ENCODE data around the gene GSTCD. TPM values are rescaled to one million over a fixed set of nuclear protein-coding genes. Genes with fewer than 3 reads are reported as not detected.

The GSTCD gene
- total RNA-seq: 1 to 10 TPM; 3.4 to 4.4 TPM

- peak; percentile 94 for DNase-seq (ENCODE audit: low spot score)
- Histone ChIP-seq H3K9me3 (no peaks in the 10 kb centered on the region), H3K4me1 (peaks cover 0 to 22% of the 10 kb centered on the region in 2 donors), H3K4me3 (peak within 1 kb of the TSS; percentile 81 to 92), H3K36me3 (no peaks in the 10 kb centered on the region), H3K27ac (peak within 1 kb of the TSS; percentile 80 to 87), H3K27me3 (no peaks in the 10 kb centered on the region)
- TF ChIP-seq CTCF (IDR thresholded peaks at IDR 0.05): no peak
Measured at GRCh38 chr4:105708181-105709080, at the start of gene GSTCD, which contains the start of gene INTS12. Gene GSTCD, plus strand, starts transcription at chr4:105708784. Its CDS starts 8,830 bp downstream, at chr4:105717614. Gene INTS12, minus strand, starts transcription at chr4:105708689. Its CDS starts 8,684 bp downstream, at chr4:105700005.

GRCh38 chr4:105659190-105659589 lies 49.4 kb upstream of the GSTCD start:
- DNase-seq (ENCODE audit: low spot score): no peak
- Histone ChIP-seq H3K4me3 (no peak overlapping the region), H3K9me3 (no peaks in the 10 kb centered on the region), H3K27me3 (no peaks in the 10 kb centered on the region), H3K36me3 (no peaks in the 10 kb centered on the region), H3K4me1 (no peaks in the 10 kb centered on the region), H3K27ac (no peak overlapping the region)
- no peak for TF ChIP-seq CTCF (IDR thresholded peaks at IDR 0.05)

GRCh38 chr4:105661028-105661427 lies 47.6 kb upstream of the GSTCD start:
- no peak for DNase-seq (ENCODE audit: low spot score)
- Histone ChIP-seq H3K4me3 (no peak overlapping the region), H3K4me1 (no peaks in the 10 kb centered on the region), H3K9me3 (no peaks in the 10 kb centered on the region), H3K27me3 (no peaks in the 10 kb centered on the region), H3K27ac (no peak overlapping the region), H3K36me3 (no peaks in the 10 kb centered on the region)
- no peak for TF ChIP-seq CTCF (IDR thresholded peaks at IDR 0.05)

GRCh38 chr4:105662935-105663675 lies 45.5 kb upstream of the GSTCD start:
- no peaks in the 10 kb centered on the region for H3K9me3 ChIP-seq
- H3K4me3 ChIP-seq: no peak overlapping the region
- H3K27me3 ChIP-seq: no peaks in the 10 kb centered on the region
- no peak overlapping the region for H3K27ac ChIP-seq
- no peaks in the 10 kb centered on the region for H3K36me3 ChIP-seq
- no peaks in the 10 kb centered on the region for H3K4me1 ChIP-seq
- no peak for TF ChIP-seq CTCF (IDR thresholded peaks at IDR 0.05)
- DNase-seq (ENCODE audit: low spot score): no peak

- DNase-seq (ENCODE audit: low spot score): no peak
Measured at GRCh38 chr4:105666693-105667092, 41.9 kb upstream of the GSTCD start.

More at GRCh38 chr4:105666693-105667092, 41.9 kb upstream of the GSTCD start:
- no peaks in the 10 kb centered on the region for H3K9me3 ChIP-seq
- H3K4me1 ChIP-seq: no peaks in the 10 kb centered on the region
- no peak overlapping the region for H3K27ac ChIP-seq
- no peaks in the 10 kb centered on the region for H3K27me3 ChIP-seq
- no peaks in the 10 kb centered on the region for H3K36me3 ChIP-seq
- peak in 1 of 2 donors; percentile 46 for TF ChIP-seq CTCF (IDR thresholded peaks at IDR 0.05)
- H3K4me3 ChIP-seq: no peak overlapping the region

Measured in right atrium auricular region (tissue), 2 donors.